ENCODE results near the gene CD3G. TPM values are rescaled to one million over a fixed set of nuclear protein-coding genes. Genes with fewer than 3 reads are reported as not detected.

CD3G gene
- polyA plus RNA-seq, 1 donor from 2014 or later: 12.9 TPM

- Mint-ChIP-seq H3K27me3 (peaks cover 3% of the 10 kb centered on the region), H3K27ac (peak overlapping the region in 2 of 3 donors; percentile 31 to 48), H3K4me3 (peak overlapping the region in 3 of 4 donors; percentile 29 to 84 (median 71)), H3K4me1 (peaks cover 0 to 14% (median 10%) of the 10 kb centered on the region in 3 donors), H3K36me3 (no peaks in the 10 kb centered on the region), H3K9me3 (no peaks in the 10 kb centered on the region)
Observed at GRCh38 chr11:118341815-118342489, 2.2 kb upstream of the CD3G start.

GRCh38 chr11:118342503-118343161 lies 1.5 kb upstream of the CD3G start, which contains the start of gene CD3D:
TSS of gene CD3D (minus strand) at chr11:118342705. CDS start at chr11:118342607, 98 bp downstream.
- H3K27me3 Mint-ChIP-seq: peaks cover 5% of the 10 kb centered on the region
- H3K4me3 Mint-ChIP-seq: peak within 1 kb of the TSS in 3 of 4 donors; percentile 59 to 84 (median 71)
- no peaks in the 10 kb centered on the region for H3K9me3 Mint-ChIP-seq
- H3K4me1 Mint-ChIP-seq: peaks cover 0 to 14% (median 10%) of the 10 kb centered on the region in 3 donors
- H3K27ac Mint-ChIP-seq: peak within 1 kb of the TSS in 2 of 3 donors; percentile 31 to 48
- no peaks in the 10 kb centered on the region for H3K36me3 Mint-ChIP-seq

GRCh38 chr11:118343248-118343647 lies 896 bp upstream of the CD3G start:
- no peak overlapping the region for H3K27ac Mint-ChIP-seq
- peaks cover 0 to 14% (median 7%) of the 10 kb centered on the region in 3 donors for H3K4me1 Mint-ChIP-seq
- no peaks in the 10 kb centered on the region for H3K9me3 Mint-ChIP-seq
- peak overlapping the region in 1 of 4 donors; percentile 59 for H3K4me3 Mint-ChIP-seq
- H3K27me3 Mint-ChIP-seq: peaks cover 5% of the 10 kb centered on the region
- H3K36me3 Mint-ChIP-seq: no peaks in the 10 kb centered on the region

GRCh38 chr11:118349475-118349874 lies 5.3 kb downstream of the CD3G start:
- H3K9me3 Mint-ChIP-seq: no peaks in the 10 kb centered on the region
- H3K4me3 Mint-ChIP-seq: no peak overlapping the region
- peaks cover 9% of the 10 kb centered on the region for H3K27me3 Mint-ChIP-seq
- peaks cover 2% of the 10 kb centered on the region for H3K36me3 Mint-ChIP-seq
- no peak overlapping the region for H3K27ac Mint-ChIP-seq
- H3K4me1 Mint-ChIP-seq: peaks cover 0 to 8% (median 4%) of the 10 kb centered on the region in 3 donors

GRCh38 chr11:118353084-118353710 lies 9.1 kb downstream of the CD3G start:
- Mint-ChIP-seq H3K4me1 (peaks cover 0 to 6% (median 2%) of the 10 kb centered on the region in 3 donors), H3K27me3 (peaks cover 4% of the 10 kb centered on the region), H3K4me3 (no peak overlapping the region), H3K36me3 (peaks cover 2% of the 10 kb centered on the region), H3K27ac (peak overlapping the region in 2 of 3 donors; percentile 14 to 73), H3K9me3 (no peaks in the 10 kb centered on the region)

- Mint-ChIP-seq H3K4me3 (peak overlapping the region in 1 of 4 donors; percentile 96), H3K36me3 (peaks cover 5% of the 10 kb centered on the region), H3K27ac (peak overlapping the region in 1 of 3 donors; percentile 98), H3K9me3 (peaks cover 0 to 3% (median 0%) of the 10 kb centered on the region in 3 donors), H3K4me1 (peaks cover 23 to 32% (median 32%) of the 10 kb centered on the region in 3 donors), H3K27me3 (no peaks in the 10 kb centered on the region)
Observed at GRCh38 chr11:118358071-118358470, 13.9 kb downstream of the CD3G start.

GRCh38 chr11:118359295-118359958 lies 15.3 kb downstream of the CD3G start, which contains the start of gene UBE4A:
TSS of gene UBE4A (plus strand) at chr11:118359600. CDS start at chr11:118365081, 5,481 bp downstream.
- H3K27ac Mint-ChIP-seq: peak within 1 kb of the TSS; percentile 98 to 100 (median 99)
- peaks cover 21 to 37% (median 30%) of the 10 kb centered on the region in 3 donors for H3K4me1 Mint-ChIP-seq
- H3K36me3 Mint-ChIP-seq: peaks cover 5% of the 10 kb centered on the region
- peak within 1 kb of the TSS; percentile 96 to 99 (median 98) for H3K4me3 Mint-ChIP-seq
- peaks cover 0 to 3% (median 0%) of the 10 kb centered on the region in 3 donors for H3K9me3 Mint-ChIP-seq
- H3K27me3 Mint-ChIP-seq: no peaks in the 10 kb centered on the region

- Mint-ChIP-seq H3K27me3 (no peaks in the 10 kb centered on the region), H3K4me1 (peaks cover 14 to 23% (median 22%) of the 10 kb centered on the region in 3 donors), H3K9me3 (no peaks in the 10 kb centered on the region), H3K27ac (no peak overlapping the region), H3K4me3 (no peak overlapping the region), H3K36me3 (peaks cover 7% of the 10 kb centered on the region)
Observed at GRCh38 chr11:118364956-118365615, 20.9 kb downstream of the CD3G start.

GRCh38 chr11:118366287-118366686 lies 22.1 kb downstream of the CD3G start:
- no peaks in the 10 kb centered on the region for H3K27me3 Mint-ChIP-seq
- peaks cover 11 to 18% (median 16%) of the 10 kb centered on the region in 3 donors for H3K4me1 Mint-ChIP-seq
- H3K27ac Mint-ChIP-seq: no peak overlapping the region
- H3K4me3 Mint-ChIP-seq: no peak overlapping the region
- H3K36me3 Mint-ChIP-seq: peaks cover 7% of the 10 kb centered on the region
- H3K9me3 Mint-ChIP-seq: no peaks in the 10 kb centered on the region

GRCh38 chr11:118370774-118371173 lies 26.6 kb downstream of the CD3G start:
- H3K4me1 Mint-ChIP-seq: no peaks in the 10 kb centered on the region
- H3K4me3 Mint-ChIP-seq: no peak overlapping the region
- H3K36me3 Mint-ChIP-seq: peaks cover 5% of the 10 kb centered on the region
- H3K9me3 Mint-ChIP-seq: no peaks in the 10 kb centered on the region
- no peak overlapping the region for H3K27ac Mint-ChIP-seq
- no peaks in the 10 kb centered on the region for H3K27me3 Mint-ChIP-seq

GRCh38 chr11:118373263-118373662 lies 29.1 kb downstream of the CD3G start:
- Mint-ChIP-seq H3K4me1 (peaks cover 0 to 6% (median 0%) of the 10 kb centered on the region in 3 donors), H3K27ac (no peak overlapping the region), H3K36me3 (peaks cover 7% of the 10 kb centered on the region), H3K27me3 (no peaks in the 10 kb centered on the region), H3K9me3 (no peaks in the 10 kb centered on the region), H3K4me3 (no peak overlapping the region)

- Mint-ChIP-seq H3K4me3 (peak overlapping the region in 1 of 4 donors; percentile 27), H3K4me1 (peaks cover 0 to 6% (median 0%) of the 10 kb centered on the region in 3 donors), H3K36me3 (peaks cover 7% of the 10 kb centered on the region), H3K9me3 (no peaks in the 10 kb centered on the region), H3K27me3 (no peaks in the 10 kb centered on the region), H3K27ac (peak overlapping the region in 1 of 3 donors; percentile 17)
Observed at GRCh38 chr11:118373871-118374270, 29.7 kb downstream of the CD3G start.

GRCh38 chr11:118374729-118375128 lies 30.6 kb downstream of the CD3G start:
- Mint-ChIP-seq H3K36me3 (peaks cover 7% of the 10 kb centered on the region), H3K27me3 (no peaks in the 10 kb centered on the region), H3K4me3 (no peak overlapping the region), H3K4me1 (peaks cover 0 to 6% (median 0%) of the 10 kb centered on the region in 3 donors), H3K27ac (no peak overlapping the region), H3K9me3 (no peaks in the 10 kb centered on the region)

GRCh38 chr11:118375978-118376377 lies 31.8 kb downstream of the CD3G start:
- no peak overlapping the region for H3K27ac Mint-ChIP-seq
- no peaks in the 10 kb centered on the region for H3K27me3 Mint-ChIP-seq
- peaks cover 7% of the 10 kb centered on the region for H3K36me3 Mint-ChIP-seq
- H3K9me3 Mint-ChIP-seq: no peaks in the 10 kb centered on the region
- H3K4me1 Mint-ChIP-seq: peaks cover 0 to 6% (median 0%) of the 10 kb centered on the region in 3 donors
- no peak overlapping the region for H3K4me3 Mint-ChIP-seq

All from IgD-negative memory B cell (primary cell).